Central memory CD8-positive, alpha-beta T cell (primary cell): Measurements from ENCODE around the gene PRKCE.

ENCODE experiments used
- ATAC-seq: fragments of 150-1000 bp; cut with Tn5 transposase; replicated peaks from 2 replicates; pipeline ENCODE4 v1.10.0; 2022; ENCODE audit warnings: mild to moderate bottlenecking, moderate FRiP score, moderate number of reproducible peaks; ENCODE audit not compliant: poor library complexity, severe bottlenecking; ENCODE audit errors: extremely low read depth
- DNase-seq, 2 donors: peaks; one replicate each; pipeline ENCODE4 v3.0.0; 2021; ENCODE audit warnings: low spot score in 2 of 2
- H3K27ac Mint-ChIP-seq: one replicate; pipeline ENCODE4 v1.8.0; 2022; ENCODE audit warnings: low read depth, mild to moderate bottlenecking, moderate library complexity, mixed read lengths
- H3K27me3 Mint-ChIP-seq: one replicate; pipeline ENCODE4 v1.8.0; 2022; ENCODE audit warnings: mixed read lengths
- H3K36me3 Mint-ChIP-seq: one replicate; pipeline ENCODE4 v1.8.0; 2022; ENCODE audit warnings: mild to moderate bottlenecking, moderate library complexity, mixed read lengths; ENCODE audit not compliant: insufficient read depth
- H3K4me1 Mint-ChIP-seq: one replicate; pipeline ENCODE4 v1.8.0; 2022; ENCODE audit warnings: mixed read lengths
- H3K4me3 Mint-ChIP-seq: one replicate; pipeline ENCODE4 v1.8.0; 2022; ENCODE audit warnings: mild to moderate bottlenecking, moderate library complexity, mixed read lengths
- H3K9me3 Mint-ChIP-seq: one replicate; pipeline ENCODE4 v1.8.0; 2022; ENCODE audit warnings: mixed read lengths

Gene PRKCE

GRCh38 chr2:46173636-46174250 lies 522.3 kb downstream of the PRKCE start:
- Mint-ChIP-seq H3K36me3 (no peaks in the 10 kb centered on the region), H3K4me3 (no peak overlapping the region), H3K4me1 (peaks cover 24% of the 10 kb centered on the region), H3K9me3 (no peaks in the 10 kb centered on the region), H3K27ac (no peak overlapping the region), H3K27me3 (no peaks in the 10 kb centered on the region)
- DNase-seq (no peak), ATAC-seq (no peak)

GRCh38 chr2:46174345-46175170 lies 523.1 kb downstream of the PRKCE start:
- peaks cover under 1% of the 10 kb centered on the region for H3K36me3 Mint-ChIP-seq
- DNase-seq (peak in 1 of 2 donors; percentile 21), ATAC-seq (no peak)
- no peaks in the 10 kb centered on the region for H3K27me3 Mint-ChIP-seq
- H3K4me3 Mint-ChIP-seq = no peak overlapping the region
- H3K4me1 Mint-ChIP-seq = peaks cover 32% of the 10 kb centered on the region
- peak overlapping the region; percentile 75 for H3K27ac Mint-ChIP-seq
- H3K9me3 Mint-ChIP-seq = no peaks in the 10 kb centered on the region

- Mint-ChIP-seq H3K27ac (peak overlapping the region; percentile 75), H3K4me3 (no peak overlapping the region), H3K36me3 (peaks cover 3% of the 10 kb centered on the region), H3K9me3 (no peaks in the 10 kb centered on the region), H3K4me1 (peaks cover 33% of the 10 kb centered on the region), H3K27me3 (no peaks in the 10 kb centered on the region)
- DNase-seq = no peak
- no peak for ATAC-seq
These were observed 523.9 kb downstream of the PRKCE start for GRCh38 chr2:46175419-46175818.

- Mint-ChIP-seq H3K27me3 (no peaks in the 10 kb centered on the region), H3K4me1 (peaks cover 33% of the 10 kb centered on the region), H3K4me3 (no peak overlapping the region), H3K36me3 (peaks cover 3% of the 10 kb centered on the region), H3K9me3 (no peaks in the 10 kb centered on the region), H3K27ac (peak overlapping the region; percentile 88)
- DNase-seq (peak in 1 of 2 donors; percentile 27), ATAC-seq (peak; percentile 27)
These were observed 526.1 kb downstream of the PRKCE start for GRCh38 chr2:46177461-46178089.

GRCh38 chr2:46179037-46179621 lies 527.7 kb downstream of the PRKCE start:
- Mint-ChIP-seq H3K27me3 (no peaks in the 10 kb centered on the region), H3K4me1 (peaks cover 30% of the 10 kb centered on the region), H3K27ac (peak overlapping the region; percentile 88), H3K9me3 (no peaks in the 10 kb centered on the region), H3K4me3 (no peak overlapping the region), H3K36me3 (peaks cover 3% of the 10 kb centered on the region)
- DNase-seq = peak in 1 of 2 donors; percentile 68
- peak; percentile 92 for ATAC-seq

- no peak for ATAC-seq
- Mint-ChIP-seq H3K4me1 (peaks cover 20% of the 10 kb centered on the region), H3K27me3 (no peaks in the 10 kb centered on the region), H3K36me3 (peaks cover 3% of the 10 kb centered on the region), H3K4me3 (no peak overlapping the region), H3K9me3 (no peaks in the 10 kb centered on the region), H3K27ac (no peak overlapping the region)
- DNase-seq = no peak
These were observed 528.7 kb downstream of the PRKCE start for GRCh38 chr2:46180189-46180588.

- Mint-ChIP-seq H3K4me3 (no peak overlapping the region), H3K27me3 (no peaks in the 10 kb centered on the region), H3K27ac (no peak overlapping the region), H3K36me3 (peaks cover 3% of the 10 kb centered on the region), H3K9me3 (no peaks in the 10 kb centered on the region), H3K4me1 (peaks cover 19% of the 10 kb centered on the region)
- no peak for ATAC-seq
- DNase-seq = no peak
These were observed 529.8 kb downstream of the PRKCE start for GRCh38 chr2:46181306-46181705.

GRCh38 chr2:46181789-46182530 lies 530.5 kb downstream of the PRKCE start:
- Mint-ChIP-seq H3K27ac (peak overlapping the region; percentile 39), H3K4me3 (no peak overlapping the region), H3K4me1 (peaks cover 20% of the 10 kb centered on the region), H3K27me3 (no peaks in the 10 kb centered on the region), H3K36me3 (peaks cover 3% of the 10 kb centered on the region), H3K9me3 (no peaks in the 10 kb centered on the region)
- DNase-seq = no peak
- ATAC-seq = no peak

GRCh38 chr2:46183426-46183825 lies 532.0 kb downstream of the PRKCE start:
- Mint-ChIP-seq H3K9me3 (no peaks in the 10 kb centered on the region), H3K36me3 (peaks cover 3% of the 10 kb centered on the region), H3K27ac (no peak overlapping the region), H3K4me1 (peaks cover 18% of the 10 kb centered on the region), H3K27me3 (no peaks in the 10 kb centered on the region), H3K4me3 (no peak overlapping the region)
- ATAC-seq = no peak
- no peak for DNase-seq

GRCh38 chr2:46184794-46185583 lies 533.5 kb downstream of the PRKCE start:
- no peak overlapping the region for H3K27ac Mint-ChIP-seq
- ATAC-seq (no peak), DNase-seq (no peak)
- no peaks in the 10 kb centered on the region for H3K36me3 Mint-ChIP-seq
- no peaks in the 10 kb centered on the region for H3K27me3 Mint-ChIP-seq
- H3K4me1 Mint-ChIP-seq = peaks cover 6% of the 10 kb centered on the region
- no peaks in the 10 kb centered on the region for H3K9me3 Mint-ChIP-seq
- H3K4me3 Mint-ChIP-seq = no peak overlapping the region

- no peaks in the 10 kb centered on the region for H3K9me3 Mint-ChIP-seq
- peak overlapping the region; percentile 52 for H3K4me3 Mint-ChIP-seq
- H3K4me1 Mint-ChIP-seq = peaks cover 6% of the 10 kb centered on the region
- no peaks in the 10 kb centered on the region for H3K36me3 Mint-ChIP-seq
- no peak for DNase-seq
- H3K27ac Mint-ChIP-seq = peak overlapping the region; percentile 90
- no peaks in the 10 kb centered on the region for H3K27me3 Mint-ChIP-seq
- peak; percentile 49 for ATAC-seq
These were observed 535.7 kb downstream of the PRKCE start for GRCh38 chr2:46187112-46187618.
